Measurements from ENCODE around the gene PLIN3. TPM values are rescaled to one million over a fixed set of nuclear protein-coding genes. Genes with fewer than 3 reads are reported as not detected.
"Not testable (repeated sequence)": the region's sequence is repeated elsewhere in the genome, so short reads cannot be mapped to it uniquely, and the experiment has no call there.

The PLIN3 gene, protein sequence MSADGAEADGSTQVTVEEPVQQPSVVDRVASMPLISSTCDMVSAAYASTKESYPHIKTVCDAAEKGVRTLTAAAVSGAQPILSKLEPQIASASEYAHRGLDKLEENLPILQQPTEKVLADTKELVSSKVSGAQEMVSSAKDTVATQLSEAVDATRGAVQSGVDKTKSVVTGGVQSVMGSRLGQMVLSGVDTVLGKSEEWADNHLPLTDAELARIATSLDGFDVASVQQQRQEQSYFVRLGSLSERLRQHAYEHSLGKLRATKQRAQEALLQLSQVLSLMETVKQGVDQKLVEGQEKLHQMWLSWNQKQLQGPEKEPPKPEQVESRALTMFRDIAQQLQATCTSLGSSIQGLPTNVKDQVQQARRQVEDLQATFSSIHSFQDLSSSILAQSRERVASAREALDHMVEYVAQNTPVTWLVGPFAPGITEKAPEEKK
- polyA plus RNA-seq (ENCODE audit: insufficient read length), result 39.2 TPM
- long read RNA-seq, donor 1, transcript PLIN3-201 (8 exons, 2,333 nt), result major isoform, 31 of 54 reads
- long read RNA-seq, donor 1, partial matches to known transcripts, result 21 of 54 reads
- long read RNA-seq, donor 1, other reads (novel, unspliced or antisense), result 0 of 54 reads
- long read RNA-seq, donor 2, transcript PLIN3-201 (8 exons, 2,333 nt), result major isoform, 19 of 35 reads
- long read RNA-seq, donor 2, partial matches to known transcripts, result 13 of 35 reads
- long read RNA-seq, donor 2, other reads (novel, unspliced or antisense), result 0 of 35 reads
- long read RNA-seq, donor 3, transcript PLIN3-201 (8 exons, 2,333 nt), result major isoform, 19 of 31 reads
- long read RNA-seq, donor 3, partial matches to known transcripts, result 11 of 31 reads
- long read RNA-seq, donor 3, other reads (novel, unspliced or antisense), result 0 of 31 reads
- long read RNA-seq, donor 4, partial matches to known transcripts, result 0 of 2 reads
- long read RNA-seq, donor 4, other reads (novel, unspliced or antisense), result 0 of 2 reads
- long read RNA-seq, donor 5, transcript PLIN3-201 (8 exons, 2,333 nt), result major isoform, 31 of 44 reads
- long read RNA-seq, donor 5, partial matches to known transcripts, result 11 of 44 reads
- long read RNA-seq, donor 5, other reads (novel, unspliced or antisense), result 0 of 44 reads
- long read RNA-seq, donor 6, transcript PLIN3-201 (8 exons, 2,333 nt), result major isoform, 40 of 41 reads
- long read RNA-seq, donor 6, partial matches to known transcripts, result 0 of 41 reads
- long read RNA-seq, donor 6, other reads (novel, unspliced or antisense), result 0 of 41 reads
- long read RNA-seq, donor 7, transcript PLIN3-201 (8 exons, 2,333 nt), result major isoform, 33 of 58 reads
- long read RNA-seq, donor 7, partial matches to known transcripts, result 21 of 58 reads
- long read RNA-seq, donor 7, other reads (novel, unspliced or antisense), result 0 of 58 reads
- long read RNA-seq, donor 8, transcript PLIN3-201 (8 exons, 2,333 nt), result major isoform, 10 of 10 reads
- long read RNA-seq, donor 8, partial matches to known transcripts, result 0 of 10 reads
- long read RNA-seq, donor 8, other reads (novel, unspliced or antisense), result 0 of 10 reads

DNA sequence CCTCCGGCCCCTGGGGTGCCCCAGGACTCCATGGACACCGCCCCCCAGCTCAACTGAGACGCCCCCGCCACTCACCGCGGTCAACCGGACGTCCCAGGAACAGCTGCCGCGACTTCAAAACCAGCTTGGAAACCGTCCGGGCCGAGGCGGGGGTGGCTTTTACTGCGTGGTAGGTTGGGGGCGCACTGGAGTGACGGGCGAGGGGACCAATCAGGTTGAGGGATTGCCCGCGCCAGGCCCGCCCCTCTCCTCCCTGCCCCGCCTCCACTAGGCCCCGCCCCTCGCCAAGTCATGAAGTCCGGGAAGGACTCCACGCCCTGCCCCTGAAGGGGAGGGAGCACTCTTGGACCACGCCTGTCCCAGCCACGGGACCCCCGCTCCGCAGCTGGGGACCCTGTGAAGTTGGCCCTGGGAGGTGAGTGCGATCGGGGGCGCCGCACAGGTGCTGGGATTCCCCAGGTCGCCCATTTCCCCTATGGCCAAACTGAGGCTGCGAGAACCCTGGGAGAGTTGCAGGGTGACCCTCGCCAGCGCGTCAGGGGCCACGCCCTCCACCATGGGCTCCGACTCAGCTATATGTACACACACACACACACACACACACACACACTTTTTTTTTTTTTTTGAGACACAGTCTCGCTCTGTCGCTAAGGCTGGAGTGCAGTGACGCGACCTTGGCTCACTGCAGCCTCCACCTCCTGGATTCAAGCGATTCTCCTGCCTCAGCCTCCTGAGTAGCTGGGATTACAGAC, at the start of gene PLIN3:
Gene PLIN3 (minus strand): TSS at position 134 of the 752 bp plus-strand sequence. CDS start 6,273 bp downstream, outside the sequence.
- peak; percentile 93 for DNase-seq

DNA sequence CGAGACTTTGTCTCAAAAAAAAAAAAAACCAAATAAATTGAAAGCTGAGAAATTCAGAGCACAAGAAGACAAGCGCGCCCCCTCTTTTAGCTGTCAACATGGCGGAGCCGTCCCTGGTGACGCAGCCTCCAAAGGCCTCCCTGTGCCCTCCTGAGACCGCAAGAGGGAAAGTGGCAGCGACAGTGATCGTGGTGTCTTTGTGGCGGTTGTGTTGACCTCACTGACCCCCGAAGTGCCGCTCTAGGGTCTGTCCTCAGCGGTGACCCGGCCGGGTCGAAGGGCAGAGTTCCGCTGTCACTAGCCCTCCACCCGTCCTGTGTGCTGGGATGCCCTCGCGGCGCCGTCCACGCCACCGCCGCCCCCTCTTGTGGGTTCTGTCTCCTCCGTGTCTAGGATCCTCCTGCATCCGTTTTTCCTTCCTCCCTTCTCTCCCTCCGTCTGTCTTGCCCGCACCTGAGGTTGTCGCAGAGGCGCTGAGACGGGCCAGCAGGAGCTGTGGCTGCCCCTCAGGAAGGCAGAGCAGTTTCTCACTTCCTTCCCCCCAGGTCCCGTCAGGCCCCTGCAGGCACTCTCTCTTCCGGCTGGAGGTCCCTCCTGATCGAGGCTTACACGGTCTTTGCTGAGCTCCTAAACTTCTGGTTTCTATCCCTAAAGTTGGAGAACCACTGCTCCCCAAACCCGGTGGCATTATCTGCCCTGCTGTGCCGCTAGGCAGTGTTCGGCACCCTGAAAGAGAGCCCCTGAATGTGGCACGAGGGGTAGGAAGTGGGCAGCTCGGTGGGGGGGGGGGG, 49.0 kb upstream of the PLIN3 start:
- DNase-seq, result no peak

DNA sequence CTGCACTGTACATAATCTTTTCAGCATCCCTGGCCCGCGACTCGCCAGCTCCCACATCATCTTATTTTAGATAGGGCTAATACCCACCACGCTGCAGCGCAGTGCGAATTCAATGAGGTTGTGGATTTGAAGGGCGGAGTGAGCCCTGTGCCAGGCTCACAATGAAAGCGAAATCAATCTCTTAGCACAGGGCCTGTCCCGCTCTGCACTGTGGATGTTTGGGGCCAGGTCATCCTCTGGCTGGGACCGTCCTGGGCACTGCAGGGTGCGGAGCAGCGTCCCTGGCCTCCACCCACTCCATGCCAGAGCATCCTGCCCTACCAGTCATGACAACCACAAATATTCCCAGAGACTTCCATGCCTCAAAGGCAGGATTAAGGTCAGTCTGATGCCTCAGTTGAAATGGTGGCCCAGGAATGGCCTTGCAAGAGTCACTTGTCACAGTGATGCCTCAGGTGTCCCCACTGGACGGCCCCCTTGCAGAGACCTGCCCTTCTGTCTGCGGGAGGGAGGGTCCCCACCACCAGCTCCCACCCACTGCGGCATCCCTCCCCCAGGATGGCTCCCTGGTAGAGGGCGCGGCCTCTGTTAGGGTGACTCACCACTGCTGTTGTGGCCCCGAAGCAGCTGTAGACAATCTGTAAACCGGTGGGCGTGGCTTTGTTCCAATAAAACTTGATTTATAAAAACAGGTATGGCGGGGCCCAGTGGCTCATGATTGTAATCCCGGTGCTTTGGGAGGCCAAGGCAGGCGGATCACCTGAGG, 47.5 kb upstream of the PLIN3 start:
- no peak for DNase-seq

DNA sequence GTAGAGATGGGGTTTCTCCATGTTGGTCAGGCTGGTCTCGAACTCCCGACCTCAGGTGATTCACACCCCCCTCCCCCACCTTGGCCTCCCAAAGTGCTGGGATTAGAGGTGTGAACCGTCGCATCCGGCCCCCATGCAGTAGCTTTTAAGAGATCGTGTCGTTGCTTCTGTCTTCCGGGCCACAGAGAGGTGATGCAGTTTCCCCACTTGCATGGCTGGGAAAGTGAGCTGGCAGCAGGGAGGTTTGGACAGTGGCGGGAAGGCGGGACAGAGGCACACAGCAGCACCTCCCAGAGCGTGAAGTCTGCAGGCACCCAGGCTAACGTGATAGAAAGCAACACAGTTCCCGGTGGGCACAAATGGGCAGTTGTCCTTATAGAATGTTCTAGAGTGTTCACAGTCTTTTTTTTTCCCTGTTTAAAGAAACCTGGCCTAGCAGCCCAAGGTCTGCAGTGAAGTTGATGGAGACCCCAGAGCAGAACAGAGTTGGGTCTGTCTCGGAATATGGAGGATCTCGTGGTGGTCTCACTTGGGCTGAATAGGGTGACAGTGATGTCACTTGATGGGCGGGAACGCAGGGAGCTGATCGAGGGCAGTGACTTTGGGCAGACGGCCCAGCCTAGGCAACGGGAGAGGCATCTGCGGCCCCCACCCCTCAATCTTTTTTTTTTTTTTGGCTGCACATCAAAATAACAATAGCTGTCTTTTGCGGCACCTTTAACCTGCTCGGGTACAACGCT, 46.7 kb upstream of the PLIN3 start:
- no peak for DNase-seq

DNA sequence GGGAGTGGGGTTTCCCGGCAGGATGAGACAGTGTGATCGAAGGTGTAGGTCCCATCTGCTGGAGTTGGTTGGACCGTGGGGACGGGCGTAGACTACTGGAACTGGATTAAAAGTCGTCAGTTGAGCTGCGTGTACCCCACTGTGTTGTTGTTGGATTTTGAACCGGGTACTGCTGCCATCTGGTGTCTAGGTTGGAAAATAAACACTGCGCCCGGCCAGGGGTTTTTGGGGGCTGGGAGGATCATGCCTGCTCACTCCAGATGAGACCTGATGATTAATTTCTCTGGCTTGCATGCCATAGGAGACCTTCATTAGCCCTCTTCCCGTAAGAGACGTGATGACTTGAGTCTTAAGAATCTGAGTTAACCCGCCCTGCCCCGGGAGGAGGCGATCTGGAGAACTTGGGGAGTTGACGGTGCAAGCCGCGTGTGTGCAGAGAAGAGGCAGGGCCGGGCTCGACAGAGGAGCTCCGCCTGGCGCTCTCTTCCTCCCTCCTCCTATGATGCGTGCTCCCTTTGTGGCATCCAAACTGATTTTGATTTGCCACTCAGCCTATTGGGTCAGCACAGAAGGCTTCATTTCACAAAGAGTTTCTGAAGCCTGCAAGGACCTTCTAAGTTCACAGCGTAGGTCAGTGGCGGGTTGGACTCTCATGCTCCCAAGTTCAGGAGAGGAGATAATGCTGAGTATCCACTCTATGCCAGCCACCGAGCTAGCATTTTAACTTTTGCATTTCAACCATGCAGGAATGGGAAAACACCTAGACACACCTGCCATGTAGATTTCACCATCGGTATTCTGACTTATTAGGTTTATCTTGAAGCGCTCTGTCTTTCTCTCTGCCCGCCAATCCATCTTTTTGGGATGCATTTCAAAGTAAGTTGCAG, 44.6 kb upstream of the PLIN3 start:
- DNase-seq, result peak; percentile 64

DNA sequence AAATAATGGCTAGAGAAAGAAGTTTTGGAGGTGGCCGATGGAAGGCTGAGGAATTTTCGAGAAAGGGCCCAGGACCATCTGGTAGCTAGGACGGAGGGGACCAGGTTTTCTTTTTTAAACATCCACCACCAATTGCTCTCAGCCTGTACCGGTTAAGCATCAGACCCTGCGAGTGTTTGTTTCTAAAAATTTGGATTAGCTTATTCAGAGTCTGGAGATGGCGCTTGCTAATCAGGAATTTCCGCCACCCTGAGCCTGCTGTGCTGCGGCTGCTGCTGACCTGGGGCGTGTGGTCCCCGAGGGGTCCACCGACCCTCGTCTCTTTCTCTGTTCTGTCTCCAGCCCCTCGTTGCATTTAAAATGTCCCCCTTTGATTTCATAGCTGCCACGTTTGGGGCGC, 43.8 kb upstream of the PLIN3 start:
- DNase-seq, result no peak

DNA sequence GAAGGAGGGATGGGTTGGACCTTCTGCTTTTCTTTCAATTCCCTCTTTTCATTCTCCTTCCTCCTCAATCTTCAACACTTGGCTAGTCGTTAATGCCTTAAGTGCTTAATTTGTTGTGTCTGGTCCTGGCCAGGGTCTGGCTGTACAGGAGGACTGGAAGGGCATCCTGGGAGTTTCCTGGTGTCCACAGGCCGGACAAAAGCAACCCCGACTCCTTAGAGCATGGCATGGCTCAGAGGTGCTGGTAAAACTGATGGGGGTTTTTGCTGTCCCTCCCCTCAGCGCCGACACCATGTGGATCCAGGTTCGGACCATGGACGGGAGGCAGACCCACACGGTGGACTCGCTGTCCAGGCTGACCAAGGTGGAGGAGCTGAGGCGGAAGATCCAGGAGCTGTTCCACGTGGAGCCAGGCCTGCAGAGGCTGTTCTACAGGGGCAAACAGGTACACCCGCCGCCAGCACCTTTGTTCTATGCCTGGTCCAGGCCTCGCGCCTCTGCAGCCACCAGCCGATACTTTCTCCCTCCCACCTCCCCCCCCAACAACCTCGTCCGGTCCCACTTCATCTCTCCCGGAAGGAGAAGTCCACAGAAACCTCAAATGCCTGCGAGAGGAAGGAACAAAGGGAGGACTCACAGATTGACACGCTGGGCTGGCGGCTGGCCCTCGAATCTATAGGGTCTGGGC, 43.3 kb upstream of the PLIN3 start:
- no peak for DNase-seq

DNA sequence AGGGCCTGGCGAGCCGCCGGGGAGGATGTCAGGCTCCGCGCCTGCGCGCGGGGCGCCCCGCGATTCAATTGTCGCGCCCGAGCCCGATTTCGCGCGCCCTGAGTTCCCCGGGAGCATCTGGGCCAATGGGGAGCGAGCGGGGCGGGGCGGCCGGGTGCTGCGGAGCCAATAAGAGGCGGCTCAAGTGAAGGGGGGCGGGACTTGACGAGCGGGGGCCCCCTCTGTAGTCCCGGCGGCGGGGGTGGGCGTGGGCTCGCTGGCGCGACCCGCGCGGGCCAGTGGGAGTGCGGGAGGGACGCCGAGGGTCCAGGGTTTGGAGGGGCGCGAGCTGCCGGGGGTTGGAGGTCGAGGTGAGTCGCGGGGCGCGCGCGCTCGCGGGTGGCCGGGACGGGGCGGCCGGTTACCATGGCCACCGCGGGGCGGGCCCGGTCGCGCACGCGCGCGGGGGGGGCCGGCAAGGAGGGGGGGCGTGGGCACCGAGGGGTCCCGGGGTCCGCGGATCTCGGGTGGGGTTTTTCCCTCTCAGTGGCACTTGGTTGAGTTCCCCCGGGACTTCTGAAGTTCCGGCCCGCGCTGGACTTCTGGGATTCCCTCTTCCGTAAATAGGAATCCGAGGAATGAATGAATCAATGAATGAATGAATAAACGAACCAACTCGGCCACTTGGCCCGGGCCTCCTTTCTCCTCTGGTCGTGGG, 42.6 kb upstream of the PLIN3 start:
- peak; percentile 91 for DNase-seq

DNA sequence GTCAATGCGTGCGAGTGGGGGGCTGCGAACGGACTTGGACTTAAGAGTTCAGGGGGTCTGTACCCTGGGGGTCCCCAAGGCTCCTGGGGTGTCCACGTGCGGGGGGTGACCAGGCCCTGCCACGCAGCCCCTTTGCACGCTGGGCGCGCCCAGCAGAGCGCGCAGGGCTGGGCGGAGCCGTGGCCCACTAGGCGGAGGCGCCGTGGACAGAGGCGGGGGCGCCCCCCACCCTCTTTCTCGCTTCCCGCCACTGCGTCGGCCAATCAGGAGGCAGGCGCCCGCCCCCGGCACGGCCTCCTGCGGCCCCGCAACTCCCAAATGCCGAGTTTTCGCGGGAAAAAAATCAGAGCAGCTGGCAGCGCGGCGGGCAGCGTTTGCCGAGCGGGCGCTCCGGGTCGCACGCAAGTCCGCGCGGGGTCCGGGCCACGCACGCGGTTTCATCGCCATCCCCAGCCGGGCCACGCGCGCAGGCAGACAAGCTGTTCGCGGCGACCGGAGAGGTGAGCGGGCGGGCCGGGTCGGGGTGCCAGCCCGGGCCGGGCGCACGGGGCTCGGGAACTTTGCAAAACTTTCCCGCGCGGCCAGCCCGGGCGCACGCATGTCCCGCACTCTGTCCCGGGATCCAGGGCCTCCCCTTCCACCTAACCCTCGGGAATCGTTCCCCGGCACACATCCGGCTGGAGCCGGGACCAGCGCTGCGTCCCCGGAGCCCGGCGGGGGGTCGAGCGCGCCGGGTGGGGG, 41.9 kb upstream of the PLIN3 start, which contains the start of gene UHRF1:
Gene UHRF1 (plus strand): TSS at position 346 of the 741 bp plus-strand sequence. CDS start 1,385 bp downstream, outside the sequence.
- no peak for DNase-seq

DNA sequence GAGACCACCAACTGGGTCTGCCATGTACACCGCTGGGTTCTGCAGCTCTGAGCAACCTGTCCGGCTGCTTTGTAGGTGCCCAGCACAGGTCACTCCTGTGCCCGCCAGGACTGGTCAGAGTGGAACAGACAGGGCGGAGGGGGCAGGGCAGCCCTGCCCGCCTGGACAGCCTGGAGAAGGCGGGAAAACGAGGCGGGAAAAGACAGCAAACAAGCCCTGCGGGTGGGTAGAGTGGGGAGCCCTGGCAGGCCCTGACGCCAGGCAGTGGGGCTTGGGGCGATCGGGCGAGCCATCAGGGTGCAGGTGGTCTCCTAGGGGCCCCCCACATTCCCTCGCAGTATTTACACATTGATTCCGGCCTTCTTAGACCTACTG, 41.3 kb upstream of the PLIN3 start:
- no peak for DNase-seq

DNA sequence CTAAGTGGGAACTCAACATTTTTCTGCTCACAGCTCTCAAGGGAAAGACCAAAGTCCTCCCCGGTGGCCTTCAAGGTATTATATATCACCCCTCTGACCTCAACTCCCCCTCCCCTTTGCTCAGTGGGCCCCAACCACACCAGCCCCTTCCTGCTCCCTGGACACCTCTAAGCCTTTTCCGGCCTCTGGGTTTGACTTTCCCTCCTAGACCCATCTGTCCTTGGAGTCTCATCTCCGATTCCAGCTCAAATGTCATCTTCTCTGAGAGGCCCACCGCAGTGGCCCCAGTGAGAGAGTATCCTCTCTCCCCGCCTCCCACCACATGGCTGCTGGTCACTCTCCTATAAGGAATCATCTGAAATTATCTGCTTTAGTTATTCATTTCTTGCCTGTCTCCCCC, 40.9 kb upstream of the PLIN3 start:
- peak; percentile 51 for DNase-seq

DNA sequence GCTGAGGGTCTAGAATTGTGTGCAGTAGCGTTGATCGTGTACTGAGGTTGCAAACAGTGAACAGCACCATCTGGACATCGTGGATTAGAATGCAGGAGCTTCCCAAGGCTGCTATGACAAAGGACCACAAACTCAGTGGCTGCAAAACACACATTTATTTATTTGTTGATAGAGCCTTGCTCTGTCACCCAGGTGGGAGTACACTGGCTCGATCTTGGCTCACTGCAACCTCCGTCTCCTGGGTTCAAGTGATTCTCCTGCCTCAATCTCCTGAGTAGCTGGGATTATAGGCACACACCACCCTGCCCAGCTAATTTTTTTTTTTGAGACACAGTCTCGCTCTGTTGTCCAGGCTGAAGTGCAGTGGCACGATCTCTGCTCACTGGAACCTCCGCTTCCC, 39.5 kb upstream of the PLIN3 start:
- no peak for DNase-seq

DNA sequence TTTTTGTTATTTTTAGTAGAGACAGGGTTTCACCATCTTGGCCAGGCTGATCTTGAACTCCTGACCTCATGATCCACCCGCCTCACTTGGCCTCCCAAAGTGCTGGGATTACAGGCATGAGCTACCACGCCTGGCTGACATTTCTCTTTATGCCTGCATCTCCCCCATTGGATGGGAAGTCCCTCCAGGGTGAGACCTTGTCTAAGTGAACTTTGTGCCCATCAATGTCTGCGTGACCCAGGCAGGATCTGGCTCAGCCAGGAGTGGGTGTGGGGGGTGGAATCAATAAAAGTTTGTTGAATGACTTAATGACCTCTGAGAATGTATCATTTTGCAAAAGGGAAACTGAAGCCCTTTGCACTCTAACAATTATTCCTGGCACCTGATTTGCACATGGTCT, 37.0 kb upstream of the PLIN3 start:
- no peak for DNase-seq

DNA sequence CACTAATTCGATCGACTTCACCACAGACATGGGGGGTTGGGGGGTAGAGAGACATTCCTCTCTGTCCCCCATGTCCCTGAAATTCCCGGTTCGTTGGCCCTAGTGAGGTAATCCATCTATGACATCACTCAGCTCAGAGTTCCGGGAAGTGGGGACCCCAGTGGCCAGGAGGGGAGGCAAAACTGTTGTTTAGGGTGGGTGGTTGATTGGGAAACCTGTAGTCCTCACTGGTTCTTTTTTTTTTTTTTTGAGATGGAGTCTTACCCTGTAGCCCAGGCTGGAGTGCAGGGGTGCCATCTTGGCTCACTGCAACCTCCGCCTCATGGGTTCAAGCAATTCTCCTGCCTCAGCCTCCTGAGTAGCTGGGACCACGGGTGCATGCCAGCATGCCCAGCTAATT, 35.3 kb upstream of the PLIN3 start, which contains the start of gene ARRDC5:
Gene ARRDC5 (minus strand): TSS at position 101 of the 400 bp plus-strand sequence. CDS start 71 bp downstream, at position 30.
- DNase-seq, result no peak

DNA sequence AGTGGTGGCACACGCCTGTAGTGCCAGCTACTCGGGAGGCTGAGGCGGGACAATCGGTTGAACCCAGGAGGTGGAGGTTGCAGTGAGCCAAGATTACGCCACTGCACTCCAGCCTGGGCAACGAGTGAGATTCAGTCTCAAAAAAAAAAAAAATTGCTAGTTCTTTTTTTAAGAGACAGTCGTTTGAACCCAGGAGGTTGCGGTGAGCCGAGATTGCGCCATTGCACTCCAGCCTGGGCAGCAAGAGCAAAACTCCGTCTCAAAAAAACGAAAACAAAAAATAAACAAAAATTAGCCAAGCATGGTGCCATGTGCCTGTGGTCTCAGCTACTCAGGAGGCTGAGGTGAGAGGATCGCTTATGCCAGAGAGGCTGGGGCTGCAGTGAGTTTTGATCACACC, 33.4 kb upstream of the PLIN3 start:
- not testable (repeated sequence) for DNase-seq
